NCI-H146 treated with DMSO at 0.1 percent for 48 hours (cell line): ENCODE measurements around the gene THAP7.
A peak's percentile ranks its signal among the peaks of the same experiment; 100 is the strongest.

Experiments used
- DNase-seq: peaks from one replicate; lab custom pipeline; 2025; ENCODE audit not compliant: unreplicated experiment; lab: John Stamatoyannopoulos, UW

The THAP7 gene

DNA sequence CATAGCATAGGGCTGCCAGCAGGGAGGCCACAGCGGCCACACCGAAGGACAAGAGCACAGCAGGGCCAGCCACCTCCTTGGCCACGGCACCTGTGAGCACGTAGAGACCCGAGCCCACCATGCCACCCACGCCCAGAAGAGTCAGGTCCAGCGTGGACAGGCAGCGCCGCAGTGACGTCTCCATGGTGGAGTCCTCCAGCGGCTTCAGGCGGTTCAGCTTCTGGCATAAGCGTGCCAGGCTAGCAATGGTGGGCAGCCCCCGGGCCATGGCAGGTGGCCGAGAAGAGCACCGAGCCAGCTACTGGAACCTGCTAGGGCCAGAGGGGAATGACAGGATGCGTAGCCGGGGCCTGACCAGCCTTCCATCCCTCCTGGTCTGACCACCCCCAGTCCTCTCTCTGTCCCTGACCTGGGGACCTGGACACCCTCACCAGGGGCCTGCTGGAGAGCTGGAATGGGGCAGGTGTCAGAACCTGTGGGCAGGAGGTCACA, 29.7 kb upstream of the THAP7 start:
- no peak for DNase-seq

DNA sequence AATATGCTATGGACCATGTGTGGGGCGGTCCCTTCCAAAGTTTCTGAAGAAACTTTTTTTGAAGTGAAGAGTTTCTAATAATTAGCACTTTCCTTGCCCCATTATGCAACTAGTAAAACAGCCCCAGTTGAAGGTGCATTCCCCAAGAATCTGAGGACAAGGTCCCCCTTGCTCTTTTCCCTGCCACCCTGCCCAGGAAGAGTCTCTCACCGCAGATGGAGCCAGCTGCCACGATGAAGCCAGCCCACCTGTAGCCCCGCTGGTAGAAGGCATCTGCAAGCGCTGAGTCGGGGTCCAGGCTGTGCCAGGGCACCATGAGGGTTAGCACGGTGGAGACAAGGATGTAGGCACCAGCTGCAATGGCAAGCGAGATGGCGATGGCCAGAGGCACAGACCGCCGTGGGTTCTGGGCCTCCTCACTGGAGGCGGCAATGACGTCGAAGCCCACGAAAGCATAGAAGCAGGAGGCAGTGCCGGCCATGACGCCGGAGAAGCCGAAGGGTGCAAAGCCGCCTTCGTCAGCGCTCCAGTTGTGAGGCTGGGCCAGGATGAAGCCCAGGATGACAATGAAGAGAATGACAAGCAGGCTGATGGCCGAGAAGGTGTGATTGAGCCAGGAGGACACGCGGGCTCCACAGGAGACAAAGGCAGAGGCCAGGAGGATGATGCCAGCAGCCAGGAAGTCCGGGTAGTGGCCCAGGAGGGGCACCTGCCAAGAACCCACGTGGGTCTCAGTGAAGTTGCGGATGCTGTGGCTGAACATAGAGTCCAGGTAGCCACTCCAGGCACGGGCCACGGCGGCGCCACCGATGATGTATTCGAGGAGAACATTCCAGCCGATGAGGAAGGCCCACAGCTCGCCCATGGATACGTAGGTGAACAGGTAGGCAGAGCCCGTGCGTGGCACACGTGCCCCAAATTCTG, 29.0 kb upstream of the THAP7 start:
- no peak for DNase-seq

DNA sequence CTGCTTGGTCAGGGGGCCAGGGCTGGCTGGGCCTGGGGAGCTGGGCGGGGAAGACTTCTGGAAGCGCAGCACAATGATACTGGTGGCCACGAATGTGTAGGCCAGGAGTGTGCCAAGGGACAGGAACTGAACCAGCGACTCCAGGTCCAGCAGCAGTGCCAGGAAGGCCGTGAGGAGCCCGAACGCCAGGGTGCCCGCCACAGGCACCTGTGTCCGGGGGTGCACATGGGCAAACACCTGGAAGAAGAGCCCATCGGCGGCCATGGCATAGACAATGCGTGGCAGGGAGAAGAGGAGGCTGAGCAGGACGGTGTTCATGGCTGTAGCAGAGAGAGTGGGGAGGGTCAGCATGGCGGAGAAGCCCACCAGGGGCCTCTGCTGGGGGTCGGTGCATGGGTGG, 28.1 kb upstream of the THAP7 start:
- DNase-seq = no peak

DNA sequence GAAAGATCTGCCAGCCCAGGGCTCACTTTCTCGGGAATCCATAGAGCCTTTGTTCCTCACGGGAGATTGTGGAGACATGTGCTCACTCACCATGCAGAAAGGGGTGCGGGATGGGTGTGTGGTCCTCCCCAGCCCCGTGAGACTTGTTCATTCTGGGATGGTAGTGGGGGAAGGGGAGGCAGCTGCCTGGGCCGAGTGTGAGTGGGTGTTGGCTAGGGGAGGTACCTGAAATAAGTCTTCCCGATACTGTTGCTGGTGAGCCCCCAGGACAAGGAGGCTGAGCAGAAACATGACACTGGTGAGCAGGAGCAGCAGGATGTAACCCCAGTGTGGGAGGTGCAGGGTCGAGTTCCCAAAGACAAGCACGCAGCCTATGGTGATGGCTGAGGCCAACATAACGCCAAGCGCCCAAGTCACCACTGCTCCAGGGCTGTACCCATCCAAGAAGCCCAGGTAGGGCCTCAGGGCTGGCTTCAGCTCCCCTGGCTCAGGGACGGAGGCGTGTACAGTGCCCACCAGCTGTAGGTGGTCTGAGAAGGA, 27.6 kb upstream of the THAP7 start:
- DNase-seq = no peak

DNA sequence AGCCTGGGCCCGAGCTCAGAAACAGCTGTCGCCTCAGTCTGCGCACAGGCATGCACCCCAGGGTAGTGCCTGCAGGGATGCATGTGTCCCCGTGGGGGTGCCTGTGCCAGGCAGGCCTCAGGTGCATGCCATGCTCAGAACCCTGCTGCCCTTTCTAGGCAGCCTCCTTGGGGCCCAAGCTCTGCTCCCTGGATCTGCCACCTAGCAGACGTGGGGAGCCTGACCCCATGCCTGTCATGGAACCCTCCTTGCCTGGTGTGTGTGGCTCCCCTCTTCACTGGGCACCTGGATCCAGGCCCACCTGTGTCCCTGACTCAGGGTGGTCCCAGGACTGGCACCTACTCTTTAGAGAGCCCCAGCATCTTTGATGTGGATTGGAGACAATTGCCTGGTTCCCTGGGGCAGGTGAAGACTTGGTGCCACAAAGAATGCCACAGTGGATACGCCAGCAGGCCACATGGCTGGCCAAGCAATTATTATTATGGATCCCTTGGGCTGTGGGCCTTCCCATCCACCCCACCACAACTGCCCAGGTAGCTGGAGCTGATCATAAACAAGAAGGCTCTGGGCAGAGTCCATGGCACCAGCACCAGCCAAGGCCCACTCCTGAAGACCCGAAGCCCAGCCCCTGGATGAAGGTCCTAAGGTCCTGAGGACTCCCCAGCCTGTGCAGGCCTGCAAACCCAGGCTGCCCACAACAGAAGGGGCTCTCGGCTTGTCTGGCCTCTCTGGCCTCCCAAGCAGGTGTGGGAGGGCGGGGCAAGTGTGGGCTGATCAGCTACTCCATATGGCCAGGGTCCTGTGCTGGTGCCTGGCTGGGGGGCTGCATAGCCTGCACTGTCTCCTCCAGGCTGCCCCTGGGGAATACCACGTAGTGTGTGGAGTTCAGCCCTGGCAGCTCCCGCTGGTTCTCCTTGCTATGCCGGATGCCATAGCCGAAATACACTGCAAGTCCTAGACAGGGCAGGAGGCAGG, 26.6 kb upstream of the THAP7 start:
- DNase-seq = no peak

DNA sequence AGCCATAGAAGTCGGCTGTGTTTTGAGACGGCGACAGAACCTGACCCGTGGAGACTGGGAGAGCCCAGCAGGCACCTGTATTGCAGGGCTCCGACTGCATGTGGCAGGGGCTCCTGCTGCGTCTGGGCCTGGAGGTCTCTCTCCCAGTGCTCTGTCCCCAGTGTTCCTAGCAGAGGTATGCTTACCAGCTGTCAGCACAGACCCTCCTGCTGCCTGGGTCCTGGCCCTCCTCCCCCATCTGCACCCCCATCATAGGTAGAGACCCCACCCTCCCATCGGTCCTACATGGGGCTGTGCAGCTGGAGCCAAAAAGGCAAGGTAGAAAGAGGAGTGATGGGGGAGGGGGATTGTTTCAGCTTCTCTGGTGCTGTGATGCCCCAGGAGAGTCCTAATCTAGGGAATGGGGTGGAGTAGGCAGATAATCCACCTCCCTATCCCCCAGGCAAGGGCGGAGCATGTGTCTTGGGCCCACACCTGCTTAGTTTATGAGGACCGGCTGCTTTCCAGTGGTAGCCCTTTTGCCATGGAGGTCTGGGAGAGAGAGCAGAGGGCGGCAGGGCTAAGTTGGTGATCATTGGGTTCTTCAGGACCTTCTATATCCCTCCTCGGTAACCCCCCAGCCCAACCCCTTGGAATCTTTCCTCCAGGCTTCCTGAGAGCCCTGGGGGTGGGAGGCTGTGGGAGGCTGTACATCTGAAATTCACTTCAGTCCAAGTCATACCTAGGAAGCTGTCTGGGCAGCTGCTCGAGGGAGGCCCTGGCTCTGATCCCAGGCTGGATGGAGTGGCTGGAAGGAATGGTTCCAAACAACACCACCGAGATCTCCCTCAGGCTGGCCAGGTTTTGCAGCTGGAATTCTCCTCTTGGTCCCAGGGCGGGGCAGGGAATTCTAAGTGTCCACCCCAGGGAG, 25.1 kb upstream of the THAP7 start:
- no peak for DNase-seq

DNA sequence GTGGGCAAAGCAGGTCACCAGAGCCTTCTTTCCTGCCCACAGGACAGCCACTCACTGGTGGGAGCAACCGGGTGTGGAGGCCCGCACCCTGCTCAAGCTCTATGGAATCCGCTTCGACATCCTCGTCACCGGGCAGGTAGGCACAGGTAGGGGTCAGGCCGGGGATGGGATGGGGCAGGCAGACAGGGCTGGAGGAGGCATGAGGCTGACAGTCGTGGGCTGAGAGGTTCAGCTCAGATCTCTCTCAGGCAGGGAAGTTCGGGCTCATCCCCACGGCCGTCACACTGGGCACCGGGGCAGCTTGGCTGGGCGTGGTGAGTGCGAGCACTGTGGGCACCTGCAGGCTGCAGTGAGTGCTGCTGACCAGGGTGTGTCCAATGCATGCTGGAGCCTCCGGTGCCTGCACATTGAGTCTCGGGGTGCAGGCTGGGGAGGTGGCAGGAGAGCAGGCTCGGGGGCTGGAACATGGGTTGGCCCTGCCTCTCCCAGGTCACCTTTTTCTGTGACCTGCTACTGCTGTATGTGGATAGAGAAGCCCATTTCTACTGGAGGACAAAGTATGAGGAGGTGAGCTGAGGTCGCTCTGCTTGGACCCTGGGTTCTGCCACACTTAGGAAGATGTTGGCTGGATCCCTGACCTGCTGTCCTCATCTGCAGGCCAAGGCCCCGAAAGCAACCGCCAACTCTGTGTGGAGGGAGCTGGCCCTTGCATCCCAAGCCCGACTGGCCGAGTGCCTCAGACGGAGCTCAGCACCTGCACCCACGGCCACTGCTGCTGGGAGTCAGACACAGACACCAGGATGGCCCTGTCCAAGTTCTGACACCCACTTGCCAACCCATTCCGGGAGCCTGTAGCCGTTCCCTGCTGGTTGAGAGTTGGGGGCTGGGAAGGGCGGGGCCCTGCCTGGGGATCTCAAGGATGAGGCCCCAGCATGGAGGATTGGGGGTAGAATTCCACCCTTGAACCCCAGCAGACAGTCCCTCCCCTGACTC, 24.1 kb upstream of the THAP7 start:
- DNase-seq = no peak

DNA sequence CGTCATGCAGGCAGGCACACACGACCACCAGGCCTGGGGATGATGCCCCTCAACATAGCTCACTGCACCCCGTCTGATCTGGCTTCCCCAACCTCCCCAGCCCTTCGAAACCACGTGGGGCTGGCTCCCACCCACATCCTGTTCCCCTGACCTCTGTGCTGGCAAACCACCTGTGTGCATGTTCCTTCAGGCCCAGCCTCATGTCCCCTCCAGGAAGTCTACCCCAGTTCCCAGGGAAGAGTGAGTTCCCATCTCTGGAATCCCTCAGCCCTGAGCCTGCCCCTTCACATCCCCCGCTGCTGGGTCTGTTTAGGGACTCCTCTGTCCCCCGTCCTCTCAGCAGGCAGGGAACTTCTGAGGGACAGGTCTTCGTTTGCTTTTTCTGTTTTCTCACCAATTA, 23.3 kb upstream of the THAP7 start:
- DNase-seq = no peak

DNA sequence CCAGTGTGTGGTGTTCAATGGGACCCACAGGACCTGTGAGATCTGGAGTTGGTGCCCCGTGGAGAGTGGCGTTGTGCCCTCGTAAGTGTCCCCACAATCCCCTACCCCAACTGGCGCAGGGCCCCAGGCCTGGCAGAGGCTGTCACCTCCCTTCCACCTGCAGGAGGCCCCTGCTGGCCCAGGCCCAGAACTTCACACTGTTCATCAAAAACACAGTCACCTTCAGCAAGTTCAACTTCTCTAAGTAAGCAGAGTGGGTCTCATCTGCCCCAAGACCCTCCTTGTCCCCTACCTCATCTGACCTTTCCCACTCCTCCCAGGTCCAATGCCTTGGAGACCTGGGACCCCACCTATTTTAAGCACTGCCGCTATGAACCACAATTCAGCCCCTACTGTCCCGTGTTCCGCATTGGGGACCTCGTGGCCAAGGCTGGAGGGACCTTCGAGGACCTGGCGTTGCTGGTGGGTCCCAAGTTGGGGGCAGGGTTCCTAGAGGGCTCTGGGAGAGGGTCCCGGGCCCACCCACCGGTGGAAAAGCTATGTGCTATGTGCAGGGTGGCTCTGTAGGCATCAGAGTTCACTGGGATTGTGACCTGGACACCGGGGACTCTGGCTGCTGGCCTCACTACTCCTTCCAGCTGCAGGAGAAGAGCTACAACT, 21.2 kb upstream of the THAP7 start:
- no peak for DNase-seq

DNA sequence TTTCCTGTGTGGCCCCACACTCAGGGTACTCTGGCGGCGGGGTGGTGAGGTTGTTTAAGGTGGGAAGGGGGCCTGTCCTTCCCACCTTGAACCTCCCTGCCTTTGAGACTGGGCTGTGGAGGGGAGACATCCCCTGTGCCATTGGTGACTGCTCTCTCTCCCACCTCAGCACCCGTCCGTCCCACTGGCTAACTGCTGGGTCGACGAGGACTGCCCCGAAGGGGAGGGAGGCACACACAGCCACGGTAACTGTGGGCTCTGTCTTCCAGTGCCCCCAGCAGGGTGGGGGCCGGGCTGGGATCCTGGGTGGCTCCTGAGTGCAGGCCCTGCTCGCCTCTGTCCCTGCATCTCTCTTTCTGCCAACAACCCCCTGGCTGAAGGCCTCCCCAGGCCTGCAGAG, 20.6 kb upstream of the THAP7 start:
- DNase-seq = no peak

DNA sequence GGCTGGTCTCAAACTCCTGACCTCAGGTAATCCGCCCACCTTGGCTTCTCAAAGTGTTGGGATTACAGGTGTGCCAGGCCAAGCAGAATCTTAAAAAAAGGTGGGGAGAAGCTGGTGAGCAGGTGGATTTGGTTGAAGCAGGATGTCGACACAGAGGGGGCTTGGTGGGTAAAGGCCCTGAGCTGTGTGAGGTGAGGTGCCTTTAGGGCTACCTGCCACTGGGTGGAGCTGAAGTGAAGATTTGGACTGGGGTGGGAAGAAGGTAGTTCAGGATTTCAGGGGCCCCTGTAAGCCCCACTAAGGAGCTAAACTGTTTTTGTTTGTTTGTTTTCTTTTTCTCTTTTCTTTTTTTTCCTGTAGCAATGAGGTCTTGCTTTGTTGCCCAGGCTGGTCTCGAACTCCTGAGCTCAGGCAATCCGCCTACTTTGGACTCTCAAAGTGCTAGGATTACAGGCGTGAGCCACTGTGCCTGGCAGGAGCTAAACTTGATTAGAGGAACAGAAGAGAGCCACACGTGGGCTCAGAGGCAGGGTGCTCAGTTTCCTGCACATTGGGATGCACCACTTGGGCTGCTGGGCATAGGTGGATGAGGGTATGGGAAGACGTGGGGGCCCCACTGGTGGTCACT, 19.0 kb upstream of the THAP7 start:
- peak; percentile 2 for DNase-seq

DNA sequence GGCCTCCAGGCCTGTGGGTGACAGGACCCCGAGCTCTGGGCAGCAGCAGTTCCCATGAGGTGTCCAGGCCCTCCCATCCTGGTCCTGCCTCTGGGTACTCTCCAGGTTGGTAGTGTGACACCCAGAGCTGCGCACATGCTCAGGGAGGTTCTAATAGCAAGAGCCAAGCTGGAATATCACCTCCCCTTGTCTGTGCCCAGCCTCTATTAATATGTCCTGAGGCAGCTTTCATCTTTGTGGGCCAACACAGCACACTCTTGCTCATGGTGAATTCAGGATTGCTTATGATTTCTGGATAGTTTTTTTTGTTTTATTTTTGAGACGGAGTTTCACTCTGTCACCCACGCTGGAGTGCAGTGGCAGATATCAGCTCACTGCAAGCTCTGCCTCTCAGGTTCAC, 16.4 kb upstream of the THAP7 start:
- DNase-seq = no peak

DNA sequence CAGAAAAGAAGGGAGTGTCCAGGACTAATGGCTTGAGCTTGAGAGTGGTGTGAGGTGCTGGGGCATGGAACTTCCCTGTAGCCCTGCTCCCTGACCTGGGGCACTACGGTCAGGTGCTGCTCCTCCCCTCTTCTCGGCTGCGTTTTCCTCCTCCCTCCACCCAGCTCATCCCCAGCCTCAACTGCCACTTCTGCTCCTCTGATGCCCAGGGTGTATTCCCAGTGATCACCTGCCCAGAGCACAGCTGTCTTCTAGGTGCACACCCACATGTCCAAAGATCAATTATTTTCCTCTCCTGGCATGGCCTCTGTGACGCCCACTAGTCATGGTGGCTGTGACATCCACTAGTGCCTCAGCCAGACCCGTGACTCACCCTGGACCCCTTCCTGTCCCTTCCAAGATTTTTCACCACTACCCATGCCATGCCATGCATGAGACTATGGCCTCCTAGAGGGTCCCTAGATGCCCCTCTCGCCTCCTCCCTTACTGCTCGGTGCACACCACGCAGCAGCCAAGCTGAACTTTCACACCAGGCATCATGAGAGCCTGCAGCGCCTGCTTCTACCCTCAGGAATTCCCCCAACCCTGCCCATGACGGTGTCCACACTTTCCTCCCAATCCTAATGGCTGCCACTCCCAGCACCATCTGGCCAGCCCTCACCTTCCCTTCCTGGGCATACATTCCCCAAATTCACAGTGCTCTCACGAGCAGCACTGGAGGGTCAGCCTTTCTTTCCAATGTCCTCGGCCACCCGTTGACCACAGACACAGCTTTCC, 14.9 kb upstream of the THAP7 start:
- no peak for DNase-seq

DNA sequence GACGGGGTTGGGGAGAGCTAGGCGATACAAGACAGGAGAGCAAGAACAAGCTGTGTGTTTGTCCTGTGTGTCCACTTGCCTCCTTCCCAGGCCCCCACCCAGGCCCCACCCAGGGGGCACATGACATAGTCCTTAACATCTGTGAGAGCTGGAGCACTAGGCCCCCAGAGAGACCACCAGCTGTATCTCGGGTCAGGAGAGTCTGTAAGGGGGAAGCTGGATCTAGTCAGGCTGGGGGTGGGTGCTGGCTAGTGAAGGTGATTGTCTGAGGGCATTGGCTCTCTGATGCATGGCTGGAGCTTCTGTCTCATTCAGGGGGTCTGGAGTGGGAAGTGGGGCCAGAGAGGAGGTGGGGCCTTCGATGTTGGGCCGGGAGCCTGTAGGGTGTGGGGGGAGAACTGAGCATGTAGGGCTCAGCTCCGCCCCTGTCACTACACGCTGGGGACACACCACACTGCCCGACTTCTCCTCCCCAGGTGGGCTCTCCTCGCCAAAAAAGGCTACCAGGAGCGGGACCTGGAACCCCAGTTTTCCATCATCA, 13.6 kb upstream of the THAP7 start:
- no peak for DNase-seq

DNA sequence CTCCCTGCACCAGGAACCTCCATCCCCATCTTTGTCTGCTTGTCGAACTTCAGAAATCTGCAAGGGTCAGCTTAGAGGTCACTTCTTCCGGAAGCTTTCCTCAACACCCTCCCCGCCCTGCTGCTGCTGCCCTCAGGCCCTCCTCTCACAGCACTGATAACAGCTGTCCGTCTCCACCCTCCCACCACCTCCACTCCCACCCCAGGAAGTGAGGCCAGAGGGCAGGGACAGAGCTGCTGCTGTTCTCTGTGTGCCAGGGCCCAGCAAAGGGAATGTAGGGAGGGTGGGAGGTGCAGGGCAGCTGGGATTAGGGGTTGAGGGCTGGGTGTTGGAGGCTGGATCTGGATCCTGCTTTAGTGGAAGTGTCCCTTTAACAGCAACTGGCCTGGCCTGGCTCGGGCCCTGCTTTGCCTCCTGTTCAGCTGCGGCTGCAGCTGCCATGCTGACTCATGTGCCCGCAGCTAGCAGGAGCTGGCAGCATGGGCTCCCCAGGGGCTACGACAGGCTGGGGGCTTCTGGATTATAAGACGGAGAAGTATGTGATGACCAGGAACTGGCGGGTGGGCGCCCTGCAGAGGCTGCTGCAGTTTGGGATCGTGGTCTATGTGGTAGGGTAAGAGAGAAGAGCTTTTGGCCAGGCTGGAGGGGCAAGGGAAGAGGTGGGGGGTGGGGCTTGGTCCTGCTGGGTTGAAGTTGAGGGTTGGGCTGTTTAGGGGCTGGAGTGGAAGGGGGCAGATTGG, 13.0 kb upstream of the THAP7 start, which contains the start of gene P2RX6:
Gene P2RX6, plus strand, starts transcription at position 440 of the 740 bp plus-strand sequence. Its CDS starts 10 bp downstream, at position 450.
- DNase-seq = peak; percentile 59

DNA sequence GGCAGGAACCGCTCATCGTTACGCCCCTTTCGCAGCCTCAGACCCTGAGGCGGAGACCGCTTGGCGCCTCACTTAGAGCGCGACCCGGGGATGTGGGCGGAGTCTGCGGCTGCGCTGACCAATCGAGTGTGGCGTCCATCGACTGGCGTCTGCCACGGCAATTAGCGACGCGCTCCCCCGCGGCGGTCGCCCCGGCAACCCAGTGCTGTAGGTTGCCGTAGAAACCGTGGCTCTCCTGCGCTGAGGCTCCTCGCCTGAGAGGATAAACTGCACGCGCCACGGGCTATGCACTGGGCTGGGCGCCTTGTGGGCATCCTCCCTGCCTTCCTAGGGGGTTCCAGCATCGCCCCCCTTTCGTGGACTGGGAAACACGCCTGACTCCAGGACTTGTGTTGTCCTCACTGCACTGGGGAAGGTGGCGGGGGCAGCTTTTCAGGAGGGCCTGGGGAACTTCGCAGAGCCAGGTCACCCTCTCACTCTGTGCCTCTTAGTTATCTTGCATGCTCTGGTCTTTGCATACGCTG, 12.3 kb upstream of the THAP7 start:
- DNase-seq = peak; percentile 80
